Measurements from ENCODE around the gene CREB3L1.

DNA sequence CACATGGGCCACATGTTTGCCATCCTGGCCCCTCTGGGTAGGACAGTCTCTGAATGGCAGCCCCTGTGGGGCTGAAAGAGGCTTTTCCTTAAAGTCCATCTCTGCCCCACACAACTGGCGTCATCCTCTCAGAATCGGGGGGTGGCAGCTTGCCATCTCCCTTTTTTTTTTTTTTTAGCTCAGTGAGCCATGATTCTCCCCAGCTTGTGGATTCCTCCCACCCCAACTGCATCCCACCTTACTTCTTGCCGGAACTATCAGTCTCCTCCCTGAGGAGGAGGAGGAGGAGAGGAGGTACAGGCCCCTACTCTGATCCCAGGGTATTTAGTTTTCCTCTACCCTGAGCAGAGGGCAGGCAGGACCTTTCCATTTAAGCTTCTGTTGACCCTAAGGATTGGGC, 73.2 kb downstream of the CREB3L1 start:
- no peak for TF ChIP-seq EZH2phosphoT487 (IDR thresholded peaks at IDR 0.05; ENCODE audit: borderline replicate concordance)
- TF ChIP-seq, protein P1, sequence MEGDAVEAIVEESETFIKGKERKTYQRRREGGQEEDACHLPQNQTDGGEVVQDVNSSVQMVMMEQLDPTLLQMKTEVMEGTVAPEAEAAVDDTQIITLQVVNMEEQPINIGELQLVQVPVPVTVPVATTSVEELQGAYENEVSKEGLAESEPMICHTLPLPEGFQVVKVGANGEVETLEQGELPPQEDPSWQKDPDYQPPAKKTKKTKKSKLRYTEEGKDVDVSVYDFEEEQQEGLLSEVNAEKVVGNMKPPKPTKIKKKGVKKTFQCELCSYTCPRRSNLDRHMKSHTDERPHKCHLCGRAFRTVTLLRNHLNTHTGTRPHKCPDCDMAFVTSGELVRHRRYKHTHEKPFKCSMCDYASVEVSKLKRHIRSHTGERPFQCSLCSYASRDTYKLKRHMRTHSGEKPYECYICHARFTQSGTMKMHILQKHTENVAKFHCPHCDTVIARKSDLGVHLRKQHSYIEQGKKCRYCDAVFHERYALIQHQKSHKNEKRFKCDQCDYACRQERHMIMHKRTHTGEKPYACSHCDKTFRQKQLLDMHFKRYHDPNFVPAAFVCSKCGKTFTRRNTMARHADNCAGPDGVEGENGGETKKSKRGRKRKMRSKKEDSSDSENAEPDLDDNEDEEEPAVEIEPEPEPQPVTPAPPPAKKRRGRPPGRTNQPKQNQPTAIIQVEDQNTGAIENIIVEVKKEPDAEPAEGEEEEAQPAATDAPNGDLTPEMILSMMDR (conservative IDR thresholded peaks at IDR 0.05; ENCODE audit: low read length) = no peak

All from Loucy (cell line).